WTC11 (cell line): ENCODE results near the gene OR5A2. TPM values are rescaled to one million over a fixed set of nuclear protein-coding genes. Genes with fewer than 3 reads are reported as not detected.

ENCODE experiments used
- ATAC-seq: fragments of 200-7000 bp; cut with Tn5 transposase; 2 replicates; pipeline ENCODE4 v1.10.0; 2021; ENCODE audit warnings: mild to moderate bottlenecking, moderate library complexity
- CTCF ChIA-PET: fragments of 300-600 bp; sonication (Branson Sonifier 250); formaldehyde crosslinking; loops from one replicate; lab custom pipeline; 2021; ENCODE audit warnings: antibody characterized with exemption; lab: Charles Lee
- POLR2A ChIA-PET: fragments of 350-600 bp; sonication (Branson Sonifier 250); formaldehyde crosslinking; loops from one replicate; lab custom pipeline; 2021; ENCODE audit warnings: antibody characterized with exemption; lab: Charles Lee
- DNase-seq: peaks from one replicate; pipeline ENCODE4 v3.0.0; 2021; ENCODE audit warnings: low spot score
- H3K27ac Mint-ChIP-seq: 2 replicates; pipeline ENCODE4 v1.8.0; 2021; ENCODE audit warnings: mixed read lengths
- H3K27me3 Mint-ChIP-seq: 2 replicates; pipeline ENCODE4 v1.8.0; 2021; ENCODE audit warnings: low read depth, mild to moderate bottlenecking, moderate library complexity, mixed read lengths
- H3K36me3 Mint-ChIP-seq: 2 replicates; pipeline ENCODE4 v1.8.0; 2021; ENCODE audit warnings: mixed read lengths
- H3K4me1 Mint-ChIP-seq: 2 replicates; pipeline ENCODE4 v1.8.0; 2022; ENCODE audit warnings: mixed read lengths
- H3K4me3 Mint-ChIP-seq: 2 replicates; pipeline ENCODE4 v1.8.0; 2021; ENCODE audit warnings: mild to moderate bottlenecking, moderate library complexity, mixed read lengths
- H3K9me3 Mint-ChIP-seq: 2 replicates; pipeline ENCODE4 v1.8.0; 2021; ENCODE audit warnings: mixed read lengths
- CBFB ChIP-seq: sonication (generic); formaldehyde crosslinking; IDR thresholded peaks from 2 replicates; pipeline ENCODE4 v1.8.1; 2022; ENCODE audit warnings: mild to moderate bottlenecking, low read depth, missing genetic modification reagents
- ETV6 ChIP-seq: sonication (generic); formaldehyde crosslinking; IDR thresholded peaks from 2 replicates; pipeline ENCODE4 v1.8.1; 2022; ENCODE audit warnings: mild to moderate bottlenecking, missing genetic modification reagents
- FOXP1 ChIP-seq: sonication (generic); formaldehyde crosslinking; IDR thresholded peaks from 2 replicates; pipeline ENCODE4 v1.8.0; 2022; ENCODE audit warnings: missing genetic modification reagents, mild to moderate bottlenecking, moderate library complexity, borderline replicate concordance
- GRHL2 ChIP-seq: fragments of 250-450 bp; sonication (Bioruptor Pico); IDR thresholded peaks from 2 replicates; pipeline ENCODE4 v1.8.0; 2022; ENCODE audit warnings: mild to moderate bottlenecking, moderate library complexity; ENCODE audit not compliant: insufficient replicate concordance, severe bottlenecking
- JAZF1 ChIP-seq: fragments of 250-450 bp; sonication (Bioruptor Pico); IDR thresholded peaks from 2 replicates; pipeline ENCODE4 v1.9.0; 2021; ENCODE audit warnings: moderate library complexity, mild to moderate bottlenecking, inconsistent platforms
- NR3C1 ChIP-seq: sonication (generic); formaldehyde crosslinking; conservative IDR thresholded peaks from 2 replicates; pipeline ENCODE4 v1.8.1; 2023; ENCODE audit warnings: low read depth, mild to moderate bottlenecking, missing genetic modification reagents
- PRRX2 ChIP-seq: fragments of 250-450 bp; sonication (Bioruptor Pico); IDR thresholded peaks from 2 replicates; pipeline ENCODE4 v1.8.0; 2021; ENCODE audit warnings: mild to moderate bottlenecking
- ZNF138 ChIP-seq: sonication (generic); formaldehyde crosslinking; conservative IDR thresholded peaks from 2 replicates; pipeline ENCODE4 v1.8.1; 2022; ENCODE audit warnings: mild to moderate bottlenecking, moderate library complexity, missing genetic modification reagents
- total RNA-seq: library from RNA; stranded (reverse); gene quantifications from 3 replicates; pipeline ENCODE4 v1.2.3, GENCODE V29; 2021
- TF ChIP-seq, protein P1 (sequence below): sonication (generic); formaldehyde crosslinking; IDR thresholded peaks from 2 replicates; pipeline ENCODE4 v1.8.1; 2022; ENCODE audit warnings: low read depth, missing genetic modification reagents, borderline replicate concordance
- TF ChIP-seq, protein P2 (sequence below): fragments of 250-450 bp; sonication (Bioruptor Pico); IDR thresholded peaks from 2 replicates; pipeline ENCODE4 v1.9.0; 2021; ENCODE audit warnings: mild to moderate bottlenecking, borderline replicate concordance
- TF ChIP-seq, protein P3 (sequence below): sonication (generic); formaldehyde crosslinking; IDR thresholded peaks from 2 replicates; pipeline ENCODE4 v1.8.1; 2023; ENCODE audit warnings: mild to moderate bottlenecking, missing genetic modification reagents, moderate library complexity
- TF ChIP-seq, protein P4 (sequence below): sonication (generic); formaldehyde crosslinking; IDR thresholded peaks from 2 replicates; pipeline ENCODE4 v1.8.1; 2023; ENCODE audit warnings: mild to moderate bottlenecking, missing genetic modification reagents, borderline replicate concordance
- TF ChIP-seq, protein P5 (sequence below): fragments of 250-450 bp; sonication (Bioruptor Pico); IDR thresholded peaks from 2 replicates; pipeline ENCODE4 v1.8.0; 2021; ENCODE audit warnings: mild to moderate bottlenecking
- TF ChIP-seq, protein P6 (sequence below): sonication (generic); formaldehyde crosslinking; conservative IDR thresholded peaks from 2 replicates; pipeline ENCODE4 v1.8.1; 2023; ENCODE audit warnings: mild to moderate bottlenecking, low read depth, missing genetic modification reagents, moderate library complexity
- TF ChIP-seq, protein P7 (sequence below): sonication (generic); formaldehyde crosslinking; IDR thresholded peaks from 2 replicates; pipeline ENCODE4 v1.8.0; 2023; ENCODE audit warnings: missing genetic modification reagents

Gene OR5A2
- total RNA-seq, 1 experiment from 2014 or later = not detected

DNA sequence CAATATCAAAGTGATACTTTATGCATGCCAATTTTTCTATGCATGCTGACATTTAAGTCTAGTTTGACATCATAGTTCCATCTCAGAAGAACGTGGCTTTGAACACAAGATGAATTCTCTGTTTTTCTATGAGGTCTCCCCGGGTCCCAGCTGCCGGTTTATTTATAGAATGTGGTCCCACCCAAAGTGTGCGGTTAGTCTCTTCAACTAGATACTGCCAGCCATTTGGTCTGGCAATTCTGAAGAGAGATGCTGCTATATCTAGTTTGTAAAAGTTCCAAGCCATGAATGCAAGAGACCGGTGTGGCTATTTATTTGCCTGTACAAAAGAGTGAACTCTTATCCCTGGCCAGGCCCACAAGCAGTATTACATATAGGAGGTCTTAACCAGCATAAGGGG, 9.2 kb downstream of the OR5A2 start:
- CTCF ChIA-PET = no interaction called here
- DNase-seq = no peak
- no peak overlapping the region for H3K4me3 Mint-ChIP-seq
- ATAC-seq = no peak
- no peaks in the 10 kb centered on the region for H3K27me3 Mint-ChIP-seq
- TF ChIP-seq, protein P1, sequence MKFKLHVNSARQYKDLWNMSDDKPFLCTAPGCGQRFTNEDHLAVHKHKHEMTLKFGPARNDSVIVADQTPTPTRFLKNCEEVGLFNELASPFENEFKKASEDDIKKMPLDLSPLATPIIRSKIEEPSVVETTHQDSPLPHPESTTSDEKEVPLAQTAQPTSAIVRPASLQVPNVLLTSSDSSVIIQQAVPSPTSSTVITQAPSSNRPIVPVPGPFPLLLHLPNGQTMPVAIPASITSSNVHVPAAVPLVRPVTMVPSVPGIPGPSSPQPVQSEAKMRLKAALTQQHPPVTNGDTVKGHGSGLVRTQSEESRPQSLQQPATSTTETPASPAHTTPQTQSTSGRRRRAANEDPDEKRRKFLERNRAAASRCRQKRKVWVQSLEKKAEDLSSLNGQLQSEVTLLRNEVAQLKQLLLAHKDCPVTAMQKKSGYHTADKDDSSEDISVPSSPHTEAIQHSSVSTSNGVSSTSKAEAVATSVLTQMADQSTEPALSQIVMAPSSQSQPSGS (CRISPR knock-in tag) = no peak
- TF ChIP-seq ETV6 (CRISPR knock-in tag) = no peak
- TF ChIP-seq, protein P2, sequence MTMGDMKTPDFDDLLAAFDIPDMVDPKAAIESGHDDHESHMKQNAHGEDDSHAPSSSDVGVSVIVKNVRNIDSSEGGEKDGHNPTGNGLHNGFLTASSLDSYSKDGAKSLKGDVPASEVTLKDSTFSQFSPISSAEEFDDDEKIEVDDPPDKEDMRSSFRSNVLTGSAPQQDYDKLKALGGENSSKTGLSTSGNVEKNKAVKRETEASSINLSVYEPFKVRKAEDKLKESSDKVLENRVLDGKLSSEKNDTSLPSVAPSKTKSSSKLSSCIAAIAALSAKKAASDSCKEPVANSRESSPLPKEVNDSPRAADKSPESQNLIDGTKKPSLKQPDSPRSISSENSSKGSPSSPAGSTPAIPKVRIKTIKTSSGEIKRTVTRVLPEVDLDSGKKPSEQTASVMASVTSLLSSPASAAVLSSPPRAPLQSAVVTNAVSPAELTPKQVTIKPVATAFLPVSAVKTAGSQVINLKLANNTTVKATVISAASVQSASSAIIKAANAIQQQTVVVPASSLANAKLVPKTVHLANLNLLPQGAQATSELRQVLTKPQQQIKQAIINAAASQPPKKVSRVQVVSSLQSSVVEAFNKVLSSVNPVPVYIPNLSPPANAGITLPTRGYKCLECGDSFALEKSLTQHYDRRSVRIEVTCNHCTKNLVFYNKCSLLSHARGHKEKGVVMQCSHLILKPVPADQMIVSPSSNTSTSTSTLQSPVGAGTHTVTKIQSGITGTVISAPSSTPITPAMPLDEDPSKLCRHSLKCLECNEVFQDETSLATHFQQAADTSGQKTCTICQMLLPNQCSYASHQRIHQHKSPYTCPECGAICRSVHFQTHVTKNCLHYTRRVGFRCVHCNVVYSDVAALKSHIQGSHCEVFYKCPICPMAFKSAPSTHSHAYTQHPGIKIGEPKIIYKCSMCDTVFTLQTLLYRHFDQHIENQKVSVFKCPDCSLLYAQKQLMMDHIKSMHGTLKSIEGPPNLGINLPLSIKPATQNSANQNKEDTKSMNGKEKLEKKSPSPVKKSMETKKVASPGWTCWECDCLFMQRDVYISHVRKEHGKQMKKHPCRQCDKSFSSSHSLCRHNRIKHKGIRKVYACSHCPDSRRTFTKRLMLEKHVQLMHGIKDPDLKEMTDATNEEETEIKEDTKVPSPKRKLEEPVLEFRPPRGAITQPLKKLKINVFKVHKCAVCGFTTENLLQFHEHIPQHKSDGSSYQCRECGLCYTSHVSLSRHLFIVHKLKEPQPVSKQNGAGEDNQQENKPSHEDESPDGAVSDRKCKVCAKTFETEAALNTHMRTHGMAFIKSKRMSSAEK (CRISPR knock-in tag) = no peak
- TF ChIP-seq, protein P3, sequence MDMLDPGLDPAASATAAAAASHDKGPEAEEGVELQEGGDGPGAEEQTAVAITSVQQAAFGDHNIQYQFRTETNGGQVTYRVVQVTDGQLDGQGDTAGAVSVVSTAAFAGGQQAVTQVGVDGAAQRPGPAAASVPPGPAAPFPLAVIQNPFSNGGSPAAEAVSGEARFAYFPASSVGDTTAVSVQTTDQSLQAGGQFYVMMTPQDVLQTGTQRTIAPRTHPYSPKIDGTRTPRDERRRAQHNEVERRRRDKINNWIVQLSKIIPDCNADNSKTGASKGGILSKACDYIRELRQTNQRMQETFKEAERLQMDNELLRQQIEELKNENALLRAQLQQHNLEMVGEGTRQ (CRISPR knock-in tag) = no peak
- no peak for TF ChIP-seq GRHL2 (CRISPR knock-in tag)
- no peak for TF ChIP-seq ZNF138 (CRISPR knock-in tag)
- TF ChIP-seq JAZF1 = no peak
- no peak for TF ChIP-seq PRRX2
- no peak for TF ChIP-seq CBFB
- TF ChIP-seq, protein P4, sequence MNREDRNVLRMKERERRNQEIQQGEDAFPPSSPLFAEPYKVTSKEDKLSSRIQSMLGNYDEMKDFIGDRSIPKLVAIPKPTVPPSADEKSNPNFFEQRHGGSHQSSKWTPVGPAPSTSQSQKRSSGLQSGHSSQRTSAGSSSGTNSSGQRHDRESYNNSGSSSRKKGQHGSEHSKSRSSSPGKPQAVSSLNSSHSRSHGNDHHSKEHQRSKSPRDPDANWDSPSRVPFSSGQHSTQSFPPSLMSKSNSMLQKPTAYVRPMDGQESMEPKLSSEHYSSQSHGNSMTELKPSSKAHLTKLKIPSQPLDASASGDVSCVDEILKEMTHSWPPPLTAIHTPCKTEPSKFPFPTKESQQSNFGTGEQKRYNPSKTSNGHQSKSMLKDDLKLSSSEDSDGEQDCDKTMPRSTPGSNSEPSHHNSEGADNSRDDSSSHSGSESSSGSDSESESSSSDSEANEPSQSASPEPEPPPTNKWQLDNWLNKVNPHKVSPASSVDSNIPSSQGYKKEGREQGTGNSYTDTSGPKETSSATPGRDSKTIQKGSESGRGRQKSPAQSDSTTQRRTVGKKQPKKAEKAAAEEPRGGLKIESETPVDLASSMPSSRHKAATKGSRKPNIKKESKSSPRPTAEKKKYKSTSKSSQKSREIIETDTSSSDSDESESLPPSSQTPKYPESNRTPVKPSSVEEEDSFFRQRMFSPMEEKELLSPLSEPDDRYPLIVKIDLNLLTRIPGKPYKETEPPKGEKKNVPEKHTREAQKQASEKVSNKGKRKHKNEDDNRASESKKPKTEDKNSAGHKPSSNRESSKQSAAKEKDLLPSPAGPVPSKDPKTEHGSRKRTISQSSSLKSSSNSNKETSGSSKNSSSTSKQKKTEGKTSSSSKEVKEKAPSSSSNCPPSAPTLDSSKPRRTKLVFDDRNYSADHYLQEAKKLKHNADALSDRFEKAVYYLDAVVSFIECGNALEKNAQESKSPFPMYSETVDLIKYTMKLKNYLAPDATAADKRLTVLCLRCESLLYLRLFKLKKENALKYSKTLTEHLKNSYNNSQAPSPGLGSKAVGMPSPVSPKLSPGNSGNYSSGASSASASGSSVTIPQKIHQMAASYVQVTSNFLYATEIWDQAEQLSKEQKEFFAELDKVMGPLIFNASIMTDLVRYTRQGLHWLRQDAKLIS (CRISPR knock-in tag) = no peak
- TF ChIP-seq, protein P5, sequence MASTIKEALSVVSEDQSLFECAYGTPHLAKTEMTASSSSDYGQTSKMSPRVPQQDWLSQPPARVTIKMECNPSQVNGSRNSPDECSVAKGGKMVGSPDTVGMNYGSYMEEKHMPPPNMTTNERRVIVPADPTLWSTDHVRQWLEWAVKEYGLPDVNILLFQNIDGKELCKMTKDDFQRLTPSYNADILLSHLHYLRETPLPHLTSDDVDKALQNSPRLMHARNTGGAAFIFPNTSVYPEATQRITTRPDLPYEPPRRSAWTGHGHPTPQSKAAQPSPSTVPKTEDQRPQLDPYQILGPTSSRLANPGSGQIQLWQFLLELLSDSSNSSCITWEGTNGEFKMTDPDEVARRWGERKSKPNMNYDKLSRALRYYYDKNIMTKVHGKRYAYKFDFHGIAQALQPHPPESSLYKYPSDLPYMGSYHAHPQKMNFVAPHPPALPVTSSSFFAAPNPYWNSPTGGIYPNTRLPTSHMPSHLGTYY (CRISPR knock-in tag) = no peak
- no peak for TF ChIP-seq NR3C1
- TF ChIP-seq FOXP1 (CRISPR knock-in tag) = no peak
- TF ChIP-seq, protein P6, sequence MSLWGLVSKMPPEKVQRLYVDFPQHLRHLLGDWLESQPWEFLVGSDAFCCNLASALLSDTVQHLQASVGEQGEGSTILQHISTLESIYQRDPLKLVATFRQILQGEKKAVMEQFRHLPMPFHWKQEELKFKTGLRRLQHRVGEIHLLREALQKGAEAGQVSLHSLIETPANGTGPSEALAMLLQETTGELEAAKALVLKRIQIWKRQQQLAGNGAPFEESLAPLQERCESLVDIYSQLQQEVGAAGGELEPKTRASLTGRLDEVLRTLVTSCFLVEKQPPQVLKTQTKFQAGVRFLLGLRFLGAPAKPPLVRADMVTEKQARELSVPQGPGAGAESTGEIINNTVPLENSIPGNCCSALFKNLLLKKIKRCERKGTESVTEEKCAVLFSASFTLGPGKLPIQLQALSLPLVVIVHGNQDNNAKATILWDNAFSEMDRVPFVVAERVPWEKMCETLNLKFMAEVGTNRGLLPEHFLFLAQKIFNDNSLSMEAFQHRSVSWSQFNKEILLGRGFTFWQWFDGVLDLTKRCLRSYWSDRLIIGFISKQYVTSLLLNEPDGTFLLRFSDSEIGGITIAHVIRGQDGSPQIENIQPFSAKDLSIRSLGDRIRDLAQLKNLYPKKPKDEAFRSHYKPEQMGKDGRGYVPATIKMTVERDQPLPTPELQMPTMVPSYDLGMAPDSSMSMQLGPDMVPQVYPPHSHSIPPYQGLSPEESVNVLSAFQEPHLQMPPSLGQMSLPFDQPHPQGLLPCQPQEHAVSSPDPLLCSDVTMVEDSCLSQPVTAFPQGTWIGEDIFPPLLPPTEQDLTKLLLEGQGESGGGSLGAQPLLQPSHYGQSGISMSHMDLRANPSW (CRISPR knock-in tag) = no peak
- TF ChIP-seq, protein P7, sequence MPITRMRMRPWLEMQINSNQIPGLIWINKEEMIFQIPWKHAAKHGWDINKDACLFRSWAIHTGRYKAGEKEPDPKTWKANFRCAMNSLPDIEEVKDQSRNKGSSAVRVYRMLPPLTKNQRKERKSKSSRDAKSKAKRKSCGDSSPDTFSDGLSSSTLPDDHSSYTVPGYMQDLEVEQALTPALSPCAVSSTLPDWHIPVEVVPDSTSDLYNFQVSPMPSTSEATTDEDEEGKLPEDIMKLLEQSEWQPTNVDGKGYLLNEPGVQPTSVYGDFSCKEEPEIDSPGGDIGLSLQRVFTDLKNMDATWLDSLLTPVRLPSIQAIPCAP = no peak
- 0 out of 2 replicates have a peak, but pooled peaks cover 2% of the 10 kb centered on the region for H3K36me3 Mint-ChIP-seq
- H3K4me1 Mint-ChIP-seq = no peaks in the 10 kb centered on the region
- H3K27ac Mint-ChIP-seq = no peak overlapping the region
- POLR2A ChIA-PET = no interaction called here
- peaks cover 35% of the 10 kb centered on the region for H3K9me3 Mint-ChIP-seq
